Endothelial cell of umbilical vein (primary cell): ENCODE data around the gene PABPC4L. TPM values are rescaled to one million over a fixed set of nuclear protein-coding genes. Genes with fewer than 3 reads are reported as not detected.

Experiments used
- BruUV-seq: library from RNA; stranded (reverse); fragments of 400-500 nt; replicated peaks from 2 replicates; lab custom pipeline; 2021; lab: Mats Ljungman, UMichigan
- CTCF ChIA-PET: fragments of 300-600, 350-600 bp; sonication (Branson Sonifier 250); formaldehyde crosslinking; loops from one replicate; lab custom pipeline; 2021; ENCODE audit warnings: antibody characterized with exemption, inconsistent platforms; lab: Charles Lee
- POLR2A ChIA-PET: fragments of 300-600, 350-600 bp; sonication (Branson Sonifier 250); formaldehyde crosslinking; loops from one replicate; lab custom pipeline; 2021; ENCODE audit warnings: antibody characterized with exemption, inconsistent platforms; lab: Charles Lee
- DNase-seq: peaks from one replicate; pipeline ENCODE4 v3.0.0-alpha.2; 2011; ENCODE audit warnings: low read depth, low spot score
- FAIRE-seq: peaks from 2 replicates; lab custom pipeline; 2011; peaks lifted over from hg19 to GRCh38; lab: Jason Lieb, UNC
- H2AFZ ChIP-seq: 2 replicates; pipeline ENCODE4 v1.6.0; 2012; ENCODE audit warnings: low read depth, low read length, control low read depth, inconsistent platforms
- H3K27ac ChIP-seq: 2 replicates; pipeline ENCODE4 v1.5.1; 2011; ENCODE audit warnings: low read depth, mild to moderate bottlenecking, control low read depth, low read length, moderate library complexity; ENCODE audit not compliant: insufficient read depth
- H3K27me3 ChIP-seq, 2 experiments: 2 replicates each; pipeline versions ENCODE4 v1.6.0 to v1.6.1; 2011; ENCODE audit warnings: low read length in 2 of 2, mixed read lengths in 1 of 2; ENCODE audit not compliant: control insufficient read depth in 2 of 2, insufficient read depth in 2 of 2
- H3K36me3 ChIP-seq, 2 experiments: 2 replicates in 1 of 2; 3 replicates in 1 of 2; pipeline ENCODE4 v1.5.1; 2011; ENCODE audit warnings: low read length in 2 of 2, mild to moderate bottlenecking in 1 of 2, moderate library complexity in 1 of 2; ENCODE audit not compliant: control insufficient read depth in 2 of 2, insufficient read depth in 2 of 2; ENCODE audit errors: extremely low read depth in 1 of 2
- H3K4me1 ChIP-seq: 3 replicates; pipeline ENCODE4 v1.5.1; 2011; ENCODE audit warnings: mild to moderate bottlenecking, low read length; ENCODE audit not compliant: control insufficient read depth, insufficient read depth; ENCODE audit errors: extremely low read depth
- H3K4me2 ChIP-seq: 2 replicates; pipeline ENCODE4 v1.6.1; 2011; ENCODE audit warnings: low read length, control low read depth, mixed read lengths; ENCODE audit not compliant: insufficient read depth
- H3K4me3 ChIP-seq, 3 experiments: fragments of 200-600 bp in 1 of 3; sonication (generic), shearing (Covaris generic) in 1 of 3; replicated peaks in 1 of 3; 2 replicates each; pipeline ENCODE4 v1.5.1; 2011 to 2016; ENCODE audit warnings: control low read depth in 3 of 3, low read length in 3 of 3, mild to moderate bottlenecking in 2 of 3, inconsistent platforms in 1 of 3, low read depth in 1 of 3, moderate library complexity in 1 of 3; ENCODE audit not compliant: insufficient read depth in 1 of 3
- H3K79me2 ChIP-seq: 2 replicates; pipeline ENCODE4 v1.6.0; 2012; ENCODE audit warnings: low read length, inconsistent platforms; ENCODE audit not compliant: control insufficient read depth, insufficient read depth
- H3K9ac ChIP-seq: replicated peaks from 2 replicates; pipeline ENCODE3; 2011; ENCODE audit warnings: low read length, control low read depth; ENCODE audit not compliant: insufficient read depth; ENCODE audit errors: extremely low read depth
- H3K9me1 ChIP-seq: replicated peaks from 3 replicates; pipeline ENCODE4 v1.6.0; 2011; ENCODE audit warnings: mild to moderate bottlenecking, low read length; ENCODE audit not compliant: control insufficient read depth, insufficient read depth; ENCODE audit errors: extremely low read depth
- H3K9me3 ChIP-seq: replicated peaks from 2 replicates; pipeline ENCODE4 v1.5.1; 2012; ENCODE audit warnings: low read length, inconsistent platforms; ENCODE audit not compliant: control insufficient read depth, insufficient read depth
- H4K20me1 ChIP-seq: replicated peaks from 2 replicates; pipeline ENCODE3; 2011; ENCODE audit warnings: mild to moderate bottlenecking, low read length; ENCODE audit not compliant: control insufficient read depth, insufficient read depth; ENCODE audit errors: extremely low read depth
- CTCF ChIP-seq, 2 donors: IDR thresholded peaks; 1 replicate in 1 of 2; 2 replicates in 1 of 2; pipeline ENCODE4 v1.5.1; 2011; ENCODE audit warnings: low read length in 2 of 2, mild to moderate bottlenecking in 2 of 2, moderate library complexity in 2 of 2, control low read depth in 1 of 2, inconsistent platforms in 1 of 2, low read depth in 1 of 2; ENCODE audit not compliant: insufficient read depth in 1 of 2; ENCODE audit errors: extremely low read depth in 1 of 2
- EZH2 ChIP-seq: IDR thresholded peaks from 2 replicates; pipeline ENCODE4 v1.6.1; 2012; ENCODE audit warnings: borderline replicate concordance, low read depth, mild to moderate bottlenecking, moderate library complexity, low read length, inconsistent platforms; ENCODE audit not compliant: severe bottlenecking
- GATA2 ChIP-seq: IDR thresholded peaks from 2 replicates; pipeline ENCODE4 v1.7.0; 2011; ENCODE audit warnings: low read depth, mild to moderate bottlenecking, moderate library complexity, mixed read lengths, low read length; ENCODE audit not compliant: insufficient read length, insufficient read depth
- JUN ChIP-seq: IDR thresholded peaks from 2 replicates; pipeline ENCODE4 v1.6.1; 2011; ENCODE audit warnings: borderline replicate concordance, low read depth; ENCODE audit not compliant: insufficient read length, insufficient read depth
- POLR2AphosphoS5 ChIP-seq: IDR thresholded peaks from 2 replicates; pipeline ENCODE4 v1.6.1; 2012; ENCODE audit warnings: low read depth, mild to moderate bottlenecking, control low read depth, low read length, moderate library complexity; ENCODE audit not compliant: insufficient read depth
- dilution Hi-C: fragments of 300-500 bp; cut with MboI; formaldehyde crosslinking; loops from one replicate; pipeline ENCODE4 v1.15.0; 2019; ENCODE audit warnings: low sequenced_read_pairs; ENCODE audit not compliant: extremely low pct_ligation_motif_present
- intact Hi-C: fragments of 100-400 bp; cut with micrococcal nuclease; formaldehyde crosslinking; loops from one replicate; pipeline ENCODE4 v1.10.0; 2022
- polyA plus RNA-seq, 4 experiments: library from polyadenylated mRNA; depleted of rRNA in 3 of 4; stranded (reverse) in 3 of 4; unstranded in 1 of 4; fragments of >200 nt; gene quantifications; 2 replicates each; pipeline versions ENCODE4 v1.2.1 to v1.2.3, GENCODE V29; 2011 to 2012; ENCODE audit warnings: missing spikeins in 1 of 4
- total RNA-seq: library from RNA; stranded (reverse); gene quantifications from 2 replicates; pipeline ENCODE4 v1.2.3, GENCODE V29; 2021

PABPC4L gene
- total and polyA plus RNA-seq, 2 donors (not counting 3 experiments of a cell fraction or from before 2014, with no cell fraction given) = 0.51 to 1.3 TPM

- TF ChIP-seq GATA2 = no peak
- TF ChIP-seq EZH2 = no peak
- TF ChIP-seq CTCF (IDR thresholded peaks at IDR 0.05; ENCODE audit: extremely low read depth in 1 of 2, insufficient read depth in 1 of 2, low read depth in 1 of 2, low read length in 2 of 2) = no peak
- TF ChIP-seq JUN = no peak
- no peak for TF ChIP-seq POLR2AphosphoS5
- DNase-seq = no peak
Observed at GRCh38 chr4:134174271-134174670, 27.3 kb downstream of the PABPC4L start.

More at GRCh38 chr4:134174271-134174670, 27.3 kb downstream of the PABPC4L start:
- H2AFZ ChIP-seq = no peak overlapping the region
- H3K9me3 ChIP-seq = no peaks in the 10 kb centered on the region
- intact Hi-C loops = no loop called here
- H3K4me3 ChIP-seq = no peak overlapping the region
- no peaks in the 10 kb centered on the region for H3K9me1 ChIP-seq
- H3K27me3 ChIP-seq = no peaks in the 10 kb centered on the region
- no peaks in the 10 kb centered on the region for H3K79me2 ChIP-seq
- H3K4me2 ChIP-seq = no peak overlapping the region
- H4K20me1 ChIP-seq = no peaks in the 10 kb centered on the region
- no peak for FAIRE-seq
- H3K36me3 ChIP-seq = no peaks in the 10 kb centered on the region
- dilution Hi-C loops = no loop called here
- H3K9ac ChIP-seq = no peak overlapping the region
- CTCF ChIA-PET = interaction anchor here (1.4 kb wide), 1 partner anchor 13 kb away, joined by 3 read pairs; no protein-coding TSS in a partner anchor
- no peaks in the 10 kb centered on the region for H3K4me1 ChIP-seq
- POLR2A ChIA-PET = no interaction called here
- no peak overlapping the region for H3K27ac ChIP-seq
- BruUV-seq = no TSS peak
